Measurements from ENCODE around the gene ATP8A1.

DNA sequence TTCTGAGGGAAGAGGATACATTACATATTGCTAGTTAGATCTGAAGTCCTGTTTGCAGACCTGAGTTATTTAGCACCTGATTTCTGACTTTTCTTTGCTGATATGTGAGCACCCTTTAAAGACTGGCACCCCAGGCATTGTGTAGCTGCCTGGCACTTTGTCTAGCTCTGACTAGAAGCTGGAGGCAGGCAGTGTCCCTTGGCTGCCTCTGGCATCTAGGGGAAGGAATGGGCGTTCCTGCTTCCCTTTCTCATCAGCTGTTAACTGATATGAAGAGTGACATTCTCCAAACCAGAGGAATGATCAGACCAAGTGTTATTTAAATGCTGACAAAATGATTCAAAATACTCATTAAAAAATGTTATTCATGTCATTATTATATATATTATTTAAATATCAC is 289.9 kb downstream of the ATP8A1 start:
- TF ChIP-seq, protein P1, sequence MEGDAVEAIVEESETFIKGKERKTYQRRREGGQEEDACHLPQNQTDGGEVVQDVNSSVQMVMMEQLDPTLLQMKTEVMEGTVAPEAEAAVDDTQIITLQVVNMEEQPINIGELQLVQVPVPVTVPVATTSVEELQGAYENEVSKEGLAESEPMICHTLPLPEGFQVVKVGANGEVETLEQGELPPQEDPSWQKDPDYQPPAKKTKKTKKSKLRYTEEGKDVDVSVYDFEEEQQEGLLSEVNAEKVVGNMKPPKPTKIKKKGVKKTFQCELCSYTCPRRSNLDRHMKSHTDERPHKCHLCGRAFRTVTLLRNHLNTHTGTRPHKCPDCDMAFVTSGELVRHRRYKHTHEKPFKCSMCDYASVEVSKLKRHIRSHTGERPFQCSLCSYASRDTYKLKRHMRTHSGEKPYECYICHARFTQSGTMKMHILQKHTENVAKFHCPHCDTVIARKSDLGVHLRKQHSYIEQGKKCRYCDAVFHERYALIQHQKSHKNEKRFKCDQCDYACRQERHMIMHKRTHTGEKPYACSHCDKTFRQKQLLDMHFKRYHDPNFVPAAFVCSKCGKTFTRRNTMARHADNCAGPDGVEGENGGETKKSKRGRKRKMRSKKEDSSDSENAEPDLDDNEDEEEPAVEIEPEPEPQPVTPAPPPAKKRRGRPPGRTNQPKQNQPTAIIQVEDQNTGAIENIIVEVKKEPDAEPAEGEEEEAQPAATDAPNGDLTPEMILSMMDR (IDR thresholded peaks at IDR 0.05; ENCODE audit: control extremely low read depth in 1 of 3, insufficient read depth in 1 of 3, low read depth in 1 of 3, low read length in 3 of 3) = no peak
- TF ChIP-seq HDAC2 (IDR thresholded peaks at IDR 0.05; ENCODE audit: borderline replicate concordance in 1 of 2, low read depth in 2 of 2, low read length in 2 of 2) (no peak), YY1 (IDR thresholded peaks at IDR 0.05; ENCODE audit: low read depth, low read length) (no peak), SP2 (IDR thresholded peaks at IDR 0.05; ENCODE audit: low read length) (no peak), POLR2A (IDR thresholded peaks at IDR 0.05; ENCODE audit: control extremely low read depth in 1 of 2, low read depth in 2 of 2, low read length in 2 of 2) (no peak), RFX5 (IDR thresholded peaks at IDR 0.05; ENCODE audit: borderline replicate concordance, low read depth, low read length) (no peak), CHD1 (IDR thresholded peaks at IDR 0.05; ENCODE audit: low read depth, low read length) (no peak)
